D721Med (cell line): Measurements from ENCODE around the gene ASB5.

Experiments used
- DNase-seq: peaks from one replicate; pipeline ENCODE4 v3.0.0; 2011; ENCODE audit warnings: low spot score; ENCODE audit not compliant: insufficient read length
- FAIRE-seq: peaks from 2 replicates; lab custom pipeline; 2011; peaks lifted over from hg19 to GRCh38; lab: Jason Lieb, UNC
- CTCF ChIP-seq: IDR thresholded peaks from 2 replicates; pipeline ENCODE4 v1.5.1; 2012; ENCODE audit warnings: mild to moderate bottlenecking, control low read depth; ENCODE audit not compliant: insufficient read depth; ENCODE audit errors: missing control alignments

ASB5 gene

GRCh38 chr4:176207839-176208238, 61.2 kb downstream of the ASB5 start:
- no peak for TF ChIP-seq CTCF
- DNase-seq (no peak), FAIRE-seq (no peak)

- FAIRE-seq (no peak), DNase-seq (no peak)
- TF ChIP-seq CTCF = no peak
Measured at GRCh38 chr4:176205299-176205698, 63.7 kb downstream of the ASB5 start.

GRCh38 chr4:176198316-176198903, 70.6 kb downstream of the ASB5 start:
- TF ChIP-seq CTCF = no peak
- FAIRE-seq (no peak), DNase-seq (no peak)

GRCh38 chr4:176195184-176195978, 73.6 kb downstream of the ASB5 start, which contains the start of gene SPATA4:
Gene SPATA4 (minus strand): TSS chr4:176195585. CDS start chr4:176195562, 23 bp downstream.
- FAIRE-seq (no peak), DNase-seq (peak; percentile 78)
- TF ChIP-seq CTCF = no peak

GRCh38 chr4:176193938-176194337, 75.1 kb downstream of the ASB5 start:
- DNase-seq = no peak
- no peak for FAIRE-seq
- TF ChIP-seq CTCF = no peak

- FAIRE-seq = no peak
- no peak for DNase-seq
- no peak for TF ChIP-seq CTCF
Measured at GRCh38 chr4:176193126-176193525, 75.9 kb downstream of the ASB5 start.

- DNase-seq (no peak), FAIRE-seq (no peak)
- peak; percentile 4 for TF ChIP-seq CTCF
Measured at GRCh38 chr4:176191974-176192373, 77.0 kb downstream of the ASB5 start.
